Mucosa of stomach (tissue), 1 donor: ENCODE results near the gene ITPRIPL2.

Experiments used
- H3K27me3 ChIP-seq: one replicate; pipeline ENCODE4 v1.7.0; 2013; ENCODE audit warnings: mild to moderate bottlenecking, low read length; ENCODE audit not compliant: control insufficient read depth, insufficient read depth
- H3K36me3 ChIP-seq: one replicate; pipeline ENCODE4 v1.7.0; 2013; ENCODE audit warnings: low read length; ENCODE audit not compliant: control insufficient read depth, insufficient read depth
- H3K4me1 ChIP-seq: one replicate; pipeline ENCODE4 v1.7.0; 2013; ENCODE audit warnings: mild to moderate bottlenecking, low read length; ENCODE audit not compliant: control insufficient read depth, insufficient read depth
- H3K4me3 ChIP-seq: one replicate; pipeline ENCODE4 v1.7.0; 2013; ENCODE audit warnings: low read length
- H3K9ac ChIP-seq: one replicate; pipeline ENCODE4 v1.7.0; 2013; ENCODE audit warnings: mild to moderate bottlenecking, low read length, moderate library complexity
- H3K9me3 ChIP-seq: one replicate; pipeline ENCODE4 v1.7.0; 2013; ENCODE audit warnings: mild to moderate bottlenecking, low read length, moderate library complexity; ENCODE audit not compliant: control insufficient read depth
- donor health status: Pancreatic carcinoma.

Gene ITPRIPL2

GRCh38 chr16:19113577-19114358 is at the start of gene ITPRIPL2:
Gene ITPRIPL2, plus strand, starts transcription at chr16:19113964. Its CDS starts 498 bp downstream, at chr16:19114462.
- Histone ChIP-seq H3K9me3 (no peaks in the 10 kb centered on the region), H3K36me3 (no peaks in the 10 kb centered on the region), H3K4me1 (peaks cover 63% of the 10 kb centered on the region), H3K4me3 (peak within 1 kb of the TSS; percentile 40), H3K9ac (peak within 1 kb of the TSS; percentile 74), H3K27me3 (no peaks in the 10 kb centered on the region)

GRCh38 chr16:19066988-19067348 is 46.8 kb upstream of the ITPRIPL2 start:
- Histone ChIP-seq H3K9ac (peak overlapping the region; percentile 98), H3K4me1 (peaks cover 11% of the 10 kb centered on the region), H3K27me3 (no peaks in the 10 kb centered on the region), H3K4me3 (peak overlapping the region; percentile 95), H3K9me3 (no peaks in the 10 kb centered on the region), H3K36me3 (no peaks in the 10 kb centered on the region)

DNA sequence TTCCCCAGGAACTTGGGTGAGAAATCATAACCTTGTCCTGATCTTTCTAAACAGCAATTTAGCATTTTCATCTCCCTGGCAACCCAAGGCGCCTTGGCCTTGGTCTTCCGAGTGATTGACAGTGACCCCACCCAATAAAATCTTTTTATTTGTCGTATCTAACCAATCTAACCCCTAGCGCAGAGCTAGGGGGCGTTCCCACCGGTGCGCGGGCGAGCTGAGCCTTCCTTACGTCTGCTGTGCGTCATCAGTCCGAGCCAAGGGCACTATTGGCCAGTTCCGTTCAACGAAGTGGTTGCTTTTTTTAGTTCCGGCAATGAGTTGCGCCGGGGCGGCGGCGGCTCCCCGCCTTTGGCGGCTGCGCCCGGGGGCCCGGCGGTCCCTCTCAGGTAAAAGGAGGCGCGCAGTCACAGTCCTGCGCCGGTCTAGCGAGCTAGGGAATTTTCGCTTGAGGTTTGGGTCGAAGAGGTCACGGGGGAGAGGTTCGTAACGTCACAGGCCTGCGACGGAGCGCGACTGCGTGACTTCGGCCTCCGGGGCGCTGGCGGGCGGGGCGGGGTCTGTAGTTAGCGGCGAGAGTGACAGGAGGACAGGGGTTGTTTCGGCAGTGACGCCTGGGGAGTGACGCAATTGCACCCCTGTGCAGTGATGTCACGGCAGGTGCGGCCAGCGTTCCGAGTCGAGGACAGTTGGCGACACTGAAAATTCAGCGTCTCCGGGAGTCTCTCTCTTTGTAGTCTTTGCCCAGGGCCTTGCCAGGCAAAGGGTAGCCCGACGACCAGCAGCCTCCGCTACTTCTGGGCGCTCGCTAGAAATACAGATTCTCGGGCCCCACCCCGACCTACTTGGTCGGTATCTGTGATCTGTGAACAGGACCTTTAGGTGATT is 46.2 kb upstream of the ITPRIPL2 start, which contains the start of gene COQ7:
COQ7 (plus strand) TSS at position 266 of the 888 bp plus-strand sequence; CDS start at position 317, 51 bp downstream.
- Histone ChIP-seq H3K36me3 (no peaks in the 10 kb centered on the region), H3K9ac (peak within 1 kb of the TSS; percentile 98), H3K27me3 (no peaks in the 10 kb centered on the region), H3K9me3 (no peaks in the 10 kb centered on the region), H3K4me3 (peak within 1 kb of the TSS; percentile 95), H3K4me1 (peaks cover 11% of the 10 kb centered on the region)

- peak overlapping the region; percentile 98 for H3K9ac ChIP-seq
- H3K36me3 ChIP-seq = no peaks in the 10 kb centered on the region
- H3K4me3 ChIP-seq = peak overlapping the region; percentile 95
- H3K9me3 ChIP-seq = no peaks in the 10 kb centered on the region
- peaks cover 11% of the 10 kb centered on the region for H3K4me1 ChIP-seq
- no peaks in the 10 kb centered on the region for H3K27me3 ChIP-seq
Measured at GRCh38 chr16:19068237-19068815, 45.4 kb upstream of the ITPRIPL2 start.

- no peaks in the 10 kb centered on the region for H3K27me3 ChIP-seq
- H3K9me3 ChIP-seq = no peaks in the 10 kb centered on the region
Measured at GRCh38 chr16:19071811-19072777, 41.7 kb upstream of the ITPRIPL2 start.

DNA sequence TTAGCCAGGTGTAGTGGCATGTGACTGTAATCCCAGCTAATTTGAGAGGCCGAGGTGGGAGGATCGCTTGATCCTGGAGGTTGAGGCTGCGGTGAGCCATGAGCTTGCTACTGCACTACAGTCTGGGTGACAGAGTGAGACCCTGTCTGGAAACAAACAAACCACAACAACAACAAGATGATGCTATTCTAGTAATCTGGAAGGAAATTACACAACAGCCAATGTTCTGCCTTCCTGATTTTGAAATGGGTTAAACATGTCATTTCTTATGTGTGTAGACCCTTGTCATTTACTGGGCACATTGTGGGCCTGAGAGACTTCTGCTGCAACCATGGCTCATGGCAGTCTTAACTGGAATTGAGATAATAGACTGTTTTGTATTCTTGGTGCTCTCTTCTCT is 40.4 kb upstream of the ITPRIPL2 start:
- H3K4me1 ChIP-seq = peaks cover 2% of the 10 kb centered on the region
- H3K36me3 ChIP-seq = no peaks in the 10 kb centered on the region
- no peak overlapping the region for H3K9ac ChIP-seq
- no peak overlapping the region for H3K4me3 ChIP-seq
- no peaks in the 10 kb centered on the region for H3K27me3 ChIP-seq
- no peaks in the 10 kb centered on the region for H3K9me3 ChIP-seq

More at GRCh38 chr16:19071811-19072777, 41.7 kb upstream of the ITPRIPL2 start:
- H3K9ac ChIP-seq = no peak overlapping the region
- no peak overlapping the region for H3K4me3 ChIP-seq
- peaks cover 5% of the 10 kb centered on the region for H3K4me1 ChIP-seq
- no peaks in the 10 kb centered on the region for H3K36me3 ChIP-seq

DNA sequence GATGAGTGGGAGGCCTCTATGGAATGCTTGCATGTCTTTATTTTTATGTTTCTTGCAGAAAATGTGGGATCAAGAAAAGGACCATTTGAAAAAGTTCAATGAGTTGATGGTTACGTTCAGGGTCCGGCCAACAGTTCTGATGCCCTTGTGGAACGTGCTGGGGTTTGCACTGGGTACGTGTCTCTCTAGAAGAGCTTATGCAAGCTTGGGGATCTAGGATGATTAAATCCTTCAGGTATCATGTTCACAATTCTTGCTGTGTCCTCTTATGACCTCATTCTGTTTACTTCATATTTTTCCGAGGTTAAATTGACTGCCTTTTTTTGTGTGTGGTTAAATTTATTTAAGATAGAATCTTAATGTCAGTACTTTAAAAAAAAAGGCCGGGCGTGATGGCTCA is 39.9 kb upstream of the ITPRIPL2 start:
- no peaks in the 10 kb centered on the region for H3K27me3 ChIP-seq
- no peaks in the 10 kb centered on the region for H3K9me3 ChIP-seq
- H3K9ac ChIP-seq = no peak overlapping the region
- H3K4me1 ChIP-seq = no peaks in the 10 kb centered on the region
- no peak overlapping the region for H3K4me3 ChIP-seq
- no peaks in the 10 kb centered on the region for H3K36me3 ChIP-seq

GRCh38 chr16:19075511-19075910 is 38.3 kb upstream of the ITPRIPL2 start:
- no peaks in the 10 kb centered on the region for H3K27me3 ChIP-seq
- H3K9ac ChIP-seq = no peak overlapping the region
- H3K9me3 ChIP-seq = no peaks in the 10 kb centered on the region
- no peaks in the 10 kb centered on the region for H3K36me3 ChIP-seq
- no peak overlapping the region for H3K4me3 ChIP-seq
- H3K4me1 ChIP-seq = no peaks in the 10 kb centered on the region

DNA sequence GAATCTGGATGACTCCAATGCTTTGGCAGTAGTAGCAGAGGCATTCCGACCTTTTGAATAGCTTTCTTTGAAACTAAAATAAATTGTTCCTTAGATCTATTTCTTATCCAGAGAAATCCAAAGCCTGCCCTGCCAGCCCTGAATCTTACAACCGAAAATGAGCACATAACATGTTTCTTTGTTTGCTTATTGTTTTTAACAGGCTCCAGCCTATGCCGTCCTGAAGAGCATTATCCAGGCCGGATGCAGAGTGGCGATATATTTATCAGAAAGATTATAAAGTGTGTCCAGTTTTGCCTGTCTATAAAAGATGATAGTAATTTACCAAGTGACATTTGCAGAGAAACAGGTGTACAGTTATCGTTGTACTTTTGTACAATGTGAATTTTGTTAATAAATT is 35.9 kb upstream of the ITPRIPL2 start:
- H3K36me3 ChIP-seq = no peaks in the 10 kb centered on the region
- no peaks in the 10 kb centered on the region for H3K4me1 ChIP-seq
- no peaks in the 10 kb centered on the region for H3K9me3 ChIP-seq
- no peak overlapping the region for H3K4me3 ChIP-seq
- H3K9ac ChIP-seq = no peak overlapping the region
- no peaks in the 10 kb centered on the region for H3K27me3 ChIP-seq

GRCh38 chr16:19083670-19084069 is 30.1 kb upstream of the ITPRIPL2 start:
- Histone ChIP-seq H3K9ac (no peak overlapping the region), H3K27me3 (no peaks in the 10 kb centered on the region), H3K4me3 (no peak overlapping the region), H3K4me1 (peaks cover 10% of the 10 kb centered on the region), H3K9me3 (no peaks in the 10 kb centered on the region), H3K36me3 (no peaks in the 10 kb centered on the region)

DNA sequence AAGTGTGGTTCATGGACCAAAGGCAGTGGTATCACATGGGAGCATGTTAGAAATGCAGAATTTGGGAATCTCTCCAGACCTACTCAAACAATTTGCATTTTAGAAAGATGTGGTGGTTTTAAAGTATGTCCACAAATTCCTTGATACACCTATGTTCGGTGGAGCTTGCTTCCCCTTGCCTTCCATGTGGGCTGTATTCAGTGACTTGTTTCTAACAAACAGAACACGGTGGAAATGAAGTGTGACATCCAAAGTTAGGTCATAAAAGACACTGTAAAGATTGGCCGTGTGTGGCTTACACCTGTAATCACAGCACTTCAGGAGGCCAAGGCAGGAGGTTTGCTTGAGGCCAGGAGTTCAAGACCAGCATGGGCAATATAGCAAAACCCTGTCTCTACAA is 29.6 kb upstream of the ITPRIPL2 start:
- Histone ChIP-seq H3K4me1 (peaks cover 10% of the 10 kb centered on the region), H3K4me3 (no peak overlapping the region), H3K36me3 (no peaks in the 10 kb centered on the region), H3K27me3 (no peaks in the 10 kb centered on the region), H3K9me3 (no peaks in the 10 kb centered on the region), H3K9ac (no peak overlapping the region)
